T-helper 2 cell treated with Interferon-gamma antibody and Interleukin-4, amounts not matched to agents 5 μg/mL and 100 μg/mL, for 36 hours (primary cell): ENCODE results near the gene MAST2.
"Not testable (repeated sequence)": the region's sequence is repeated elsewhere in the genome, so short reads cannot be mapped to it uniquely, and the experiment has no call there.

Experiments
- DNase-seq: peaks from one replicate; pipeline ENCODE4 v3.0.0; 2021; ENCODE audit warnings: low spot score
- H3K27ac Mint-ChIP-seq: one replicate; pipeline ENCODE4 v1.8.0; 2021; ENCODE audit warnings: mild to moderate bottlenecking, mixed read lengths
- H3K27me3 Mint-ChIP-seq: one replicate; pipeline ENCODE4 v1.8.0; 2021; ENCODE audit warnings: low read depth, mixed read lengths
- H3K36me3 Mint-ChIP-seq: one replicate; pipeline ENCODE4 v1.8.0; 2021; ENCODE audit warnings: low read depth, mixed read lengths
- H3K4me1 Mint-ChIP-seq: one replicate; pipeline ENCODE4 v1.8.0; 2021; ENCODE audit warnings: low read depth, mixed read lengths
- H3K4me3 Mint-ChIP-seq: one replicate; pipeline ENCODE4 v1.8.0; 2022; ENCODE audit warnings: mild to moderate bottlenecking, moderate library complexity, mixed read lengths
- H3K9me3 Mint-ChIP-seq: one replicate; pipeline ENCODE4 v1.8.0; 2021; ENCODE audit warnings: mixed read lengths

The MAST2 gene

DNA sequence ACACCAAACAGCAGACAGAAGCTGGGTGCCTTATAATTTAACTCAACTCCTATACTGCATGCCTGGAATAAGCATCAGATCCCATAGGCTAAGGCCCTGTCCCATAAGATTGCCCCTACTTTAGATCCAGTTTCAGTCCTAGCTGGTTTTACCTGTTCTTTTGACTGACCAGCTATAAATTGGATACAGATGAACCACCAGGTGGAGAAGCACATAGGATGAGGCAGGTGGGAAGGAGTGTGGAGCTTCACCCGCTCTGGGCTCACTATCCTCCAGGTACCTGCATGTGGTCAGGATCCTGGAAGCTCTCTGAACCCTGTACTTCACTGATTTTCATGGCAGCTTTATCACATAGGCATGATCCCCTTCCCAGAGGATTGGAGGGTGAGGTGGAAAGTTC, 51.3 kb downstream of the MAST2 start:
- no peak for DNase-seq
- no peaks in the 10 kb centered on the region for H3K27me3 Mint-ChIP-seq
- no peak overlapping the region for H3K4me3 Mint-ChIP-seq
- peaks cover 12% of the 10 kb centered on the region for H3K36me3 Mint-ChIP-seq
- H3K9me3 Mint-ChIP-seq: peaks cover 18% of the 10 kb centered on the region
- H3K4me1 Mint-ChIP-seq: peaks cover 2% of the 10 kb centered on the region
- H3K27ac Mint-ChIP-seq: no peak overlapping the region

GRCh38 chr1:45857101-45857700, 53.8 kb downstream of the MAST2 start:
- DNase-seq: no peak
- peaks cover 4% of the 10 kb centered on the region for H3K9me3 Mint-ChIP-seq
- no peaks in the 10 kb centered on the region for H3K27me3 Mint-ChIP-seq
- H3K27ac Mint-ChIP-seq: no peak overlapping the region
- H3K4me1 Mint-ChIP-seq: peaks cover 7% of the 10 kb centered on the region
- H3K4me3 Mint-ChIP-seq: no peak overlapping the region
- peaks cover 5% of the 10 kb centered on the region for H3K36me3 Mint-ChIP-seq

- H3K4me1 Mint-ChIP-seq: not testable (repeated sequence)
These were observed 54.5 kb downstream of the MAST2 start for GRCh38 chr1:45857755-45858492.

GRCh38 chr1:45859221-45859620, 55.8 kb downstream of the MAST2 start:
- Mint-ChIP-seq H3K4me1 (peaks cover 12% of the 10 kb centered on the region), H3K4me3 (no peak overlapping the region), H3K27ac (no peak overlapping the region), H3K9me3 (peaks cover 4% of the 10 kb centered on the region), H3K27me3 (no peaks in the 10 kb centered on the region), H3K36me3 (peaks cover 9% of the 10 kb centered on the region)
- DNase-seq: no peak

More at GRCh38 chr1:45857755-45858492, 54.5 kb downstream of the MAST2 start:
- DNase-seq, H3K4me3 Mint-ChIP-seq, H3K9me3 Mint-ChIP-seq, H3K27ac Mint-ChIP-seq, H3K27me3 Mint-ChIP-seq, H3K36me3 Mint-ChIP-seq: not testable (repeated sequence)

- DNase-seq: no peak
- no peak overlapping the region for H3K4me3 Mint-ChIP-seq
- H3K36me3 Mint-ChIP-seq: peaks cover 9% of the 10 kb centered on the region
- peaks cover 4% of the 10 kb centered on the region for H3K9me3 Mint-ChIP-seq
- peaks cover 12% of the 10 kb centered on the region for H3K4me1 Mint-ChIP-seq
- H3K27me3 Mint-ChIP-seq: no peaks in the 10 kb centered on the region
- H3K27ac Mint-ChIP-seq: no peak overlapping the region
These were observed 58.6 kb downstream of the MAST2 start for GRCh38 chr1:45862008-45862407.

DNA sequence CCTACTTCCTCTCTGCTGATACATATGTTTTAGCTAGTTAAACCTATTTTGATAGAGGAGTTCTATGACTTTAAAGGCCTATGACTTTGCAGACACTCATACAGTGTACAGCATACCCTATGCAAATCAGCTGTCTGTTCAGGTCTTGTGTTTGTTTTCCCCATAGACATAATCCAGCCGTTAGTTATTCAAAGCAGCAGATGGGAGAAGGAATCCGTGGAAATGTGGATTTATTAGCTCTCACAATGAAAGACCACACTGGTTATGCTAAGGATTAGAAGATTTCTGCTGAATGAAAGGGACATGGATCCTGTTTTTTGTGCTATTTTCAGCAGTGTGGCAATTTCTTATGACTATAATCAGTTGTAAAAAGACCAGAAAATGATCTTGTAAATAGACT, 59.8 kb downstream of the MAST2 start:
- Mint-ChIP-seq H3K27ac (no peak overlapping the region), H3K4me1 (peaks cover 15% of the 10 kb centered on the region), H3K36me3 (peaks cover 6% of the 10 kb centered on the region), H3K9me3 (peaks cover 4% of the 10 kb centered on the region), H3K27me3 (no peaks in the 10 kb centered on the region), H3K4me3 (no peak overlapping the region)
- no peak for DNase-seq

- Mint-ChIP-seq H3K36me3 (peaks cover 6% of the 10 kb centered on the region), H3K27ac (no peak overlapping the region), H3K27me3 (no peaks in the 10 kb centered on the region), H3K4me1 (peaks cover 18% of the 10 kb centered on the region), H3K4me3 (no peak overlapping the region), H3K9me3 (no peaks in the 10 kb centered on the region)
- no peak for DNase-seq
These were observed 61.0 kb downstream of the MAST2 start for GRCh38 chr1:45864167-45865106.

DNA sequence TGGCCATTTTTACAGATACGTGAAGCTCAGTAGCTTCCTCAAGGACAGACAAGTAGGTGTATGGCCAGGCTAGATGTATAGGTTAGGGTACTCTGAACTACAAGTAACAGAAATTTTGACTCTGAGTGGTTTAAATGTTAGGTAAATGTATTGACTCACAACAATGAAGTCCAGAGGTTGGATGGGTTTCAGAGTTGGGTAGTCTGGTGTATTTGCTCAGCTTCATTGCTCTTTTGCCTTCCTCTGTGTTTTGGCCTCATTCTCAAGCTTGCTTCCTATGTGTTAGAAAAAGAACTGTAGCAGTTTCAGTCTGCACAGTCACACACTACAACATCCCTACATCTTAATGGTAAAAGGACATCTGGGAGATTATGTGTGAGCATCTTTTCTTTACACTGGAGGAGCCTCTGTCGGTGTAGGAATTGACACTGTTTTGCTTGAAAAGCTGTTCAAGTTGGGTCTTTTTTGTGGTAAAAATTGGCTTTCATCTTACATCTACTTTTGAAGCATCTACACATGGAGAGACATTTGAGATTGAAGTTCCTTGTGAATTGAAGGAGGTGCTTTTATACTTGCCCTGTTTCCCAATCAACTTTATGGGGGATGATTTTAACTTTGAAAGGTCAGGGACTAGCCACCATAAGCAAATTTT, 64.4 kb downstream of the MAST2 start:
- Mint-ChIP-seq H3K36me3 (peaks cover 4% of the 10 kb centered on the region), H3K4me1 (peaks cover 10% of the 10 kb centered on the region), H3K27ac (no peak overlapping the region), H3K9me3 (no peaks in the 10 kb centered on the region), H3K4me3 (no peak overlapping the region), H3K27me3 (no peaks in the 10 kb centered on the region)
- DNase-seq: no peak

GRCh38 chr1:45868861-45869260, 65.4 kb downstream of the MAST2 start:
- Mint-ChIP-seq H3K4me3 (no peak overlapping the region), H3K4me1 (peaks cover 6% of the 10 kb centered on the region), H3K27me3 (no peaks in the 10 kb centered on the region), H3K36me3 (no peaks in the 10 kb centered on the region), H3K27ac (no peak overlapping the region), H3K9me3 (no peaks in the 10 kb centered on the region)
- no peak for DNase-seq

- Mint-ChIP-seq H3K27me3 (no peaks in the 10 kb centered on the region), H3K36me3 (no peaks in the 10 kb centered on the region), H3K4me1 (peaks cover 6% of the 10 kb centered on the region), H3K4me3 (no peak overlapping the region), H3K27ac (no peak overlapping the region), H3K9me3 (no peaks in the 10 kb centered on the region)
- no peak for DNase-seq
These were observed 67.1 kb downstream of the MAST2 start for GRCh38 chr1:45870500-45870899.

DNA sequence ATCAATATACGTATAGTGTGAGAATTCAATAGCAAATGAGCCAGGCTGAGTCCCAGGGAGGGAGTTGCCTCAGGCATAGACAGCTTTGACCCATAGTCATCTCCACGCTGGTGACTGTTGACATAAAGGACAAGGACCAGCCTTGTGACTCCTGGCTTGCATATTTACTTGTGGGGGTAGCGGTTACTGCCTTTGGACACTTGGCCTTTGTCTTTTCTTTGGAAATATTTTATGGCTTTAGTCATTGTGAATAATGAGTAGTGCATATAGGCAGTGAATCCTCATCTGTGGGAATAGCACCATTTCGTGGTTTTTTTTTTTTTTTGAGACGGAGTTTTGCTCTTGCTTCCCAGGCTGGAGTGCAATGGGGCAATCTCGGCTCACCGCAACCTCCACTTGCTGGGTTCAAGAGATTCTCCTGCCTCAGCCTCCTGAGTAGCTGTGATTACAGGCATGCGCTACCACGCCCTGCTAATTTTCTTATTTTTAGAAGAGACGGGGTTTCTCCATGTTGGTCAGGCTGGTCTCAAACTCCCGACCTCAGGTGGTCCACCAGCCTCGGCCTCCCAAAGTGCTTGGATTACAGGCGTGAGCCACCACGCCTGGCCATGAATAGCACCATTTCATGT, 68.9 kb downstream of the MAST2 start:
- not testable (repeated sequence) for H3K9me3 Mint-ChIP-seq, H3K27me3 Mint-ChIP-seq, H3K4me1 Mint-ChIP-seq, H3K36me3 Mint-ChIP-seq, H3K4me3 Mint-ChIP-seq, H3K27ac Mint-ChIP-seq, DNase-seq

DNA sequence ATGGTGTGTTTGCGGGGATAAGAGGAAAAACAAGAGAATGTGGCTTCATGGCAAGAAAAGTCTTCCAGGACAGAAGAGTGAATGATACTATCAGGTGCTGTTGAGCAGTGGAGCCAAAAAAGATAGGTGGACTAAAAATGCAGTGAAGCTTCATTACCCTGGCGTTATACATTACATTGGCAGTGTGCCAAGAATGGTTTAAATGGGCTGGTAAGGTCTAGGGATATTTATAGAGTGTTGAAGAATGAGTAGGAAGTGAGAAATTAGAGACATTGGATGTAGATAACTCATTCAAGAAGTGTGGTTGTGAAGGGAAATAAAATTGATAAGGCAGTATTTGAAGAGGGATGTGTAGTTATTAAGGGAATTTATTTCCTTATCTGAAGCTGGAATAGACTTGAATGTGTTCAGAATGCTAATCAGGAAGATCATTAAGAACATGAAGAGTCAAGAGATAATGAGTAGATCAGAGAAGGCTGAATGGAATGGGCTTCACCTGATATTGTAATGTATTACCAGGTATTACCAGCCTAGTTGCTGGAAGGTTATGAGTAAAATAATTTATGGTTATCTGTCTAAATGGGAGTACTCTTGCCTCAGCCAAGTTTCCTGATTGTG, 72.7 kb downstream of the MAST2 start:
- H3K36me3 Mint-ChIP-seq: no peaks in the 10 kb centered on the region
- H3K4me3 Mint-ChIP-seq: no peak overlapping the region
- no peaks in the 10 kb centered on the region for H3K4me1 Mint-ChIP-seq
- H3K27ac Mint-ChIP-seq: no peak overlapping the region
- no peak for DNase-seq
- no peaks in the 10 kb centered on the region for H3K27me3 Mint-ChIP-seq
- H3K9me3 Mint-ChIP-seq: no peaks in the 10 kb centered on the region

GRCh38 chr1:45877264-45877663, 73.9 kb downstream of the MAST2 start:
- Mint-ChIP-seq H3K27ac (no peak overlapping the region), H3K36me3 (no peaks in the 10 kb centered on the region), H3K4me3 (no peak overlapping the region), H3K27me3 (no peaks in the 10 kb centered on the region), H3K4me1 (no peaks in the 10 kb centered on the region), H3K9me3 (no peaks in the 10 kb centered on the region)
- DNase-seq: no peak
